ENCODE data around the gene PKIG.

PKIG gene

GRCh38 chr20:44571362-44571988 lies 10.9 kb upstream of the PKIG start:
- H3K4me1 ChIP-seq (ENCODE audit: insufficient read depth, low read length, poor library complexity, severe bottlenecking): peaks cover 47% of the 10 kb centered on the region
- peak overlapping the region; percentile 63 for H3K4me2 ChIP-seq (ENCODE audit: low read depth, low read length, poor library complexity, severe bottlenecking)
- TF ChIP-seq EZH2phosphoT487 (IDR thresholded peaks at IDR 0.05; ENCODE audit: borderline replicate concordance): no peak
- TF ChIP-seq, protein P1, sequence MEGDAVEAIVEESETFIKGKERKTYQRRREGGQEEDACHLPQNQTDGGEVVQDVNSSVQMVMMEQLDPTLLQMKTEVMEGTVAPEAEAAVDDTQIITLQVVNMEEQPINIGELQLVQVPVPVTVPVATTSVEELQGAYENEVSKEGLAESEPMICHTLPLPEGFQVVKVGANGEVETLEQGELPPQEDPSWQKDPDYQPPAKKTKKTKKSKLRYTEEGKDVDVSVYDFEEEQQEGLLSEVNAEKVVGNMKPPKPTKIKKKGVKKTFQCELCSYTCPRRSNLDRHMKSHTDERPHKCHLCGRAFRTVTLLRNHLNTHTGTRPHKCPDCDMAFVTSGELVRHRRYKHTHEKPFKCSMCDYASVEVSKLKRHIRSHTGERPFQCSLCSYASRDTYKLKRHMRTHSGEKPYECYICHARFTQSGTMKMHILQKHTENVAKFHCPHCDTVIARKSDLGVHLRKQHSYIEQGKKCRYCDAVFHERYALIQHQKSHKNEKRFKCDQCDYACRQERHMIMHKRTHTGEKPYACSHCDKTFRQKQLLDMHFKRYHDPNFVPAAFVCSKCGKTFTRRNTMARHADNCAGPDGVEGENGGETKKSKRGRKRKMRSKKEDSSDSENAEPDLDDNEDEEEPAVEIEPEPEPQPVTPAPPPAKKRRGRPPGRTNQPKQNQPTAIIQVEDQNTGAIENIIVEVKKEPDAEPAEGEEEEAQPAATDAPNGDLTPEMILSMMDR (conservative IDR thresholded peaks at IDR 0.05; ENCODE audit: low read length): no peak
- no peaks in the 10 kb centered on the region for H3K9me3 ChIP-seq (ENCODE audit: insufficient read depth, low read depth, low read length)
- H3K9me2 ChIP-seq (replicated peaks; ENCODE audit: low read depth, low read length): no peaks in the 10 kb centered on the region
- peak overlapping the region; percentile 45 for H3K4me3 ChIP-seq (ENCODE audit: low read length, poor library complexity, severe bottlenecking)
- H3K9ac ChIP-seq (ENCODE audit: low read depth, low read length, poor library complexity, severe bottlenecking): peak overlapping the region; percentile 52
- H3K27me3 ChIP-seq (ENCODE audit: insufficient read depth, low read length, poor library complexity, severe bottlenecking): no peaks in the 10 kb centered on the region
- H3F3A ChIP-seq (ENCODE audit: low read depth): peaks cover 9% of the 10 kb centered on the region; the same call in 1 of the 2 replicates
- H3K36me3 ChIP-seq (ENCODE audit: insufficient read depth, low read length): no peaks in the 10 kb centered on the region
- peak overlapping the region; percentile 44 for H2AFZ ChIP-seq (ENCODE audit: low read length)
- H3K79me2 ChIP-seq (ENCODE audit: insufficient read depth, low read length): peaks cover 15% of the 10 kb centered on the region; the same call in 1 of the 2 replicates
- no peaks in the 10 kb centered on the region for H4K20me1 ChIP-seq (ENCODE audit: insufficient read depth, low read length, poor library complexity, severe bottlenecking)

DNA sequence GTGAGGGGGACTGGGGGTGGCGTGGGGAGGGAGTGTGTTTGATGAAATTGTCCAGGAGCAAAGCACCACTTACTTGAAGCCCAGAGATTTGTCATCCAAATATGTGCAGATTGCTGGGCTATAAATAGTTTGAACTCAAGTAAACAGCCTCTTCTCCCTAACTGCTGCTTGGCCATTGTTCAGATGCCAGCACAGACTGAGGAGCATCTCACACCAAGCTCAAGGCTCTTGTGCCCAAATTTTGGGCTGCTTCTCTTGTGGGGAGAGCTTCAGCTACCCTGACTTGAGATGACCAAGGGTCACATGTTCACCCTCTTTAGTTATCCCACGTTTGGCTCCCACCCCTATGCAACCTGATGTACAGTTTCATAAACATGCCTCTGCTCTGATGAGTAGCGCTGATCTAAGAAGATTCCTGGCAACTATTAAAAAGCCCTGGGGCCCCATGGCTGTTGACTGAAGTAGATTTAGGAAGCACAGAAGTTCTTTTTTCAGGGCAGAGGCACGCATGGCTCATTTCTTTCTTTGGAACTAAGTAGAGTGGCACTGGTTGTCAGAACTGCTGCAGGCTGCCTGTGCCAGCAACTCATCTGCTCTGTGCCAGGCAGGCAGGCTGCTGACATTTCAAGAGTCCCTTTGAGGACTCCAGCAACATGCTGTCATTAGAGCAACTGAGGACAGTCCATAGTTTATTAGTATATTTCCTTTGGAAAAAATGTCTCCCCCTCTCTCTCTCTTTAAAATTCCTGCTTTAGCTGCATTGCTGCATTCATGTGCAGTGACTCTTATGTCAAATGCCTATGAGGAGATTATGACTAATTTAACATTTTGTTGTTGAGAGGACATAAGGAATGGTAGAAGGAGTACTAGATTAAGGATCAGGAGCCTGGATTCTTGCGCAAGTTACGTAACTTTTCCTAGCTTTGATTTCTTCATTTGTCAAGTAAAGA lies 9.6 kb upstream of the PKIG start:
- Histone ChIP-seq H3K4me2 (ENCODE audit: low read depth, low read length, poor library complexity, severe bottlenecking) (peak overlapping the region; percentile 44), H3K79me2 (ENCODE audit: insufficient read depth, low read length) (peaks cover 15% of the 10 kb centered on the region; the same call in 1 of the 2 replicates), H4K20me1 (ENCODE audit: insufficient read depth, low read length, poor library complexity, severe bottlenecking) (no peaks in the 10 kb centered on the region), H3F3A (ENCODE audit: low read depth) (peaks cover 9% of the 10 kb centered on the region; the same call in 1 of the 2 replicates), H2AFZ (ENCODE audit: low read length) (peak overlapping the region; percentile 62), H3K9ac (ENCODE audit: low read depth, low read length, poor library complexity, severe bottlenecking) (peak overlapping the region; percentile 52), H3K4me1 (ENCODE audit: insufficient read depth, low read length, poor library complexity, severe bottlenecking) (peaks cover 56% of the 10 kb centered on the region), H3K36me3 (ENCODE audit: insufficient read depth, low read length) (no peaks in the 10 kb centered on the region), H3K9me2 (replicated peaks; ENCODE audit: low read depth, low read length) (no peaks in the 10 kb centered on the region), H3K9me3 (ENCODE audit: insufficient read depth, low read depth, low read length) (no peaks in the 10 kb centered on the region), H3K4me3 (ENCODE audit: low read length, poor library complexity, severe bottlenecking) (peak overlapping the region; percentile 4), H3K27me3 (ENCODE audit: insufficient read depth, low read length, poor library complexity, severe bottlenecking) (no peaks in the 10 kb centered on the region)
- TF ChIP-seq EZH2phosphoT487 (IDR thresholded peaks at IDR 0.05; ENCODE audit: borderline replicate concordance): no peak
- TF ChIP-seq, protein P1 (conservative IDR thresholded peaks at IDR 0.05; ENCODE audit: low read length): no peak

DNA sequence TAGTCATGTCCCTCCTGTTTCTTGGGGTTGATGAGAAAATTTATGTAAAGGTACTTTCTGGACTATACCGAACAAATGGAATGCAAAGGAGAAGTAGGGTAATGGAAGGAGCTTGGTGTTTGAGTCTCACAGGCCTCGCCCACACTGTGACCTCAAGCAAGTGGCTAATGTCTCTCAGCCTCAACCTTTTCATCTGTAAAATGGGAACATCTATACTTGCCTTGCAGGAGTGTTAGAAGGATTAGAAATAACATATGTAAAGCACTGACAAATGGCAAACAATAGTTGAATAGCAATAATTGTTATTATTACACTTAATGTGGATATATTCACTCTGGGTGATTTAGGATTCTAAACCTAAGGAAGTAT lies 8.9 kb upstream of the PKIG start:
- Histone ChIP-seq H3K9me3 (ENCODE audit: insufficient read depth, low read depth, low read length) (no peaks in the 10 kb centered on the region), H3K27me3 (ENCODE audit: insufficient read depth, low read length, poor library complexity, severe bottlenecking) (no peaks in the 10 kb centered on the region), H3K4me3 (ENCODE audit: low read length, poor library complexity, severe bottlenecking) (no peak overlapping the region), H2AFZ (ENCODE audit: low read length) (no peak overlapping the region), H3K79me2 (ENCODE audit: insufficient read depth, low read length) (peaks cover 15% of the 10 kb centered on the region; the same call in 1 of the 2 replicates), H3F3A (ENCODE audit: low read depth) (peaks cover 9% of the 10 kb centered on the region; the same call in 1 of the 2 replicates), H3K4me2 (ENCODE audit: low read depth, low read length, poor library complexity, severe bottlenecking) (peak overlapping the region; percentile 44), H3K36me3 (ENCODE audit: insufficient read depth, low read length) (no peaks in the 10 kb centered on the region), H3K9me2 (replicated peaks; ENCODE audit: low read depth, low read length) (no peaks in the 10 kb centered on the region), H3K4me1 (ENCODE audit: insufficient read depth, low read length, poor library complexity, severe bottlenecking) (peaks cover 56% of the 10 kb centered on the region), H4K20me1 (ENCODE audit: insufficient read depth, low read length, poor library complexity, severe bottlenecking) (no peaks in the 10 kb centered on the region), H3K9ac (ENCODE audit: low read depth, low read length, poor library complexity, severe bottlenecking) (peak overlapping the region; percentile 52)
- no peak for TF ChIP-seq EZH2phosphoT487 (IDR thresholded peaks at IDR 0.05; ENCODE audit: borderline replicate concordance)
- TF ChIP-seq, protein P1 (conservative IDR thresholded peaks at IDR 0.05; ENCODE audit: low read length): no peak

All from Loucy (cell line).